ENCODE measurements around the gene HIBCH. TPM values are rescaled to one million over a fixed set of nuclear protein-coding genes. Genes with fewer than 3 reads are reported as not detected.

The HIBCH gene
- polyA plus RNA-seq, 1 donor (not counting 4 experiments of a cell fraction or from before 2014, with no cell fraction given), result 19.4 TPM

DNA sequence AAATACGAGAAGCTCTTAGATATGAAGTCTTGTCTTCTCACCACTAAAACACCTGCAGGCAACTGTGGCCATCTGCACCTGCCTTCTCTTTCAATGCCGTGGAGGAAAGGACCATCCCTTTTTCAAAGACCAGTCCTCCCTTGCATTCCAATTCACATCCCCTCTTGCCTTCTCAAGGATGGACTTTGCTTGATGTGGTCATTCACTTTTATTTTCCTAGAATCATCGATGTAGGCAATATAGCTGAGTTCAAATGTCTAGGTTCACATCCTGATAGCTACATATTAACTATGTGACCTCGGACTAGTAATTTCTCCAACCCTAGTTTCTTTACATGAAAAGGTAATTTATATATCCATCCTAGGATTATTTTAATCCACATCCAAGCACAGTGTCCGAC is 110.1 kb downstream of the HIBCH start:
- TF ChIP-seq, protein P1, sequence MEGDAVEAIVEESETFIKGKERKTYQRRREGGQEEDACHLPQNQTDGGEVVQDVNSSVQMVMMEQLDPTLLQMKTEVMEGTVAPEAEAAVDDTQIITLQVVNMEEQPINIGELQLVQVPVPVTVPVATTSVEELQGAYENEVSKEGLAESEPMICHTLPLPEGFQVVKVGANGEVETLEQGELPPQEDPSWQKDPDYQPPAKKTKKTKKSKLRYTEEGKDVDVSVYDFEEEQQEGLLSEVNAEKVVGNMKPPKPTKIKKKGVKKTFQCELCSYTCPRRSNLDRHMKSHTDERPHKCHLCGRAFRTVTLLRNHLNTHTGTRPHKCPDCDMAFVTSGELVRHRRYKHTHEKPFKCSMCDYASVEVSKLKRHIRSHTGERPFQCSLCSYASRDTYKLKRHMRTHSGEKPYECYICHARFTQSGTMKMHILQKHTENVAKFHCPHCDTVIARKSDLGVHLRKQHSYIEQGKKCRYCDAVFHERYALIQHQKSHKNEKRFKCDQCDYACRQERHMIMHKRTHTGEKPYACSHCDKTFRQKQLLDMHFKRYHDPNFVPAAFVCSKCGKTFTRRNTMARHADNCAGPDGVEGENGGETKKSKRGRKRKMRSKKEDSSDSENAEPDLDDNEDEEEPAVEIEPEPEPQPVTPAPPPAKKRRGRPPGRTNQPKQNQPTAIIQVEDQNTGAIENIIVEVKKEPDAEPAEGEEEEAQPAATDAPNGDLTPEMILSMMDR (optimal IDR thresholded peaks at IDR 0.05 in 1 of 3, IDR thresholded peaks at IDR 0.05 in 1 of 3, conservative IDR thresholded peaks at IDR 0.05 in 1 of 3; ENCODE audit: extremely low read depth in 1 of 3, insufficient read depth in 2 of 3, low read length in 3 of 3), result no peak
- no peak for TF ChIP-seq EZH2 (IDR thresholded peaks at IDR 0.05; ENCODE audit: low read length)
- Histone ChIP-seq H3K27ac (ENCODE audit: control insufficient read depth, insufficient read depth, low read length) (no peak overlapping the region), H3K4me2 (ENCODE audit: control insufficient read depth, extremely low read depth, insufficient read depth, low read depth, low read length) (no peak overlapping the region), H3K4me3 (ENCODE audit: control insufficient read depth in 2 of 3, extremely low read depth in 1 of 3, insufficient read depth in 2 of 3, low read depth in 1 of 3, low read length in 3 of 3) (no peak overlapping the region), H3K9me1 (ENCODE audit: control insufficient read depth, extremely low read depth, insufficient read depth, low read length) (no peaks in the 10 kb centered on the region), H2AFZ (ENCODE audit: control insufficient read depth, low read length) (no peak overlapping the region), H3K4me1 (ENCODE audit: control insufficient read depth, extremely low read depth, insufficient read depth, low read length) (no peaks in the 10 kb centered on the region), H3K79me2 (ENCODE audit: control insufficient read depth, insufficient read depth, low read length) (no peaks in the 10 kb centered on the region), H3K36me3 (ENCODE audit: control insufficient read depth in 2 of 2, extremely low read depth in 1 of 2, insufficient read depth in 2 of 2, low read length in 2 of 2) (peaks cover 0 to 6% of the 10 kb centered on the region in 2 experiments), H3K9ac (ENCODE audit: control insufficient read depth, extremely low read depth, insufficient read depth, low read length) (no peak overlapping the region), H4K20me1 (ENCODE audit: control insufficient read depth, extremely low read depth, insufficient read depth, low read length) (no peaks in the 10 kb centered on the region), H3K27me3 (ENCODE audit: control insufficient read depth, extremely low read depth, insufficient read depth, low read length) (no peaks in the 10 kb centered on the region), H3K9me3 (ENCODE audit: control insufficient read depth, low read depth, low read length) (no peaks in the 10 kb centered on the region)
- dilution Hi-C loops (cut with MboI; ENCODE audit: extremely low pct_ligation_motif_present, low sequenced_read_pairs), result no loop called here
- DNase-seq (ENCODE audit: low read depth, low spot score) (no peak), FAIRE-seq (no peak)

DNA sequence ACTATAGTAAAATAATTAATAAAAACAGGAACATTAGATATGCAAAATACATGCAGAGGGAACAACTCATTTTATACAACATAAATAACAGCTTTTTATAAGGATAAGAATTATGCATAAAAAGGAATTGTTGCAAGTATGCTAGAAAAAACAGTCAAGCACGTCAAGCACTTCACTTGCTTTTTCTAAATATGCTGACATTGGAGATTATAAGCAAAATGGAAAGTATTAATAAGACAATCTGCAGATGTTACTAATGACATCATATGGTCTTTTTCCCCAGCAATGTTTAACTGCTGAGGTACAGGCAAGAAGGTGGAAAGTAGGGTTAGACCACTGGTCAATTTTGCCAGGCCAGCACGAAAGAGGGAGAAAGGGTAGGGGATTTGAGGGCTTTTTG is 111.7 kb downstream of the HIBCH start:
- Histone ChIP-seq H3K27ac (ENCODE audit: control insufficient read depth, insufficient read depth, low read length) (no peak overlapping the region), H3K9me3 (ENCODE audit: control insufficient read depth, low read depth, low read length) (no peaks in the 10 kb centered on the region), H3K4me2 (ENCODE audit: control insufficient read depth, extremely low read depth, insufficient read depth, low read depth, low read length) (no peak overlapping the region), H3K9me1 (ENCODE audit: control insufficient read depth, extremely low read depth, insufficient read depth, low read length) (no peaks in the 10 kb centered on the region), H3K4me1 (ENCODE audit: control insufficient read depth, extremely low read depth, insufficient read depth, low read length) (no peaks in the 10 kb centered on the region), H3K9ac (ENCODE audit: control insufficient read depth, extremely low read depth, insufficient read depth, low read length) (no peak overlapping the region), H4K20me1 (ENCODE audit: control insufficient read depth, extremely low read depth, insufficient read depth, low read length) (no peaks in the 10 kb centered on the region), H3K27me3 (ENCODE audit: control insufficient read depth, extremely low read depth, insufficient read depth, low read length) (no peaks in the 10 kb centered on the region), H3K36me3 (ENCODE audit: control insufficient read depth in 2 of 2, extremely low read depth in 1 of 2, insufficient read depth in 2 of 2, low read length in 2 of 2) (peaks cover 1 to 6% of the 10 kb centered on the region in 2 experiments), H3K79me2 (ENCODE audit: control insufficient read depth, insufficient read depth, low read length) (no peaks in the 10 kb centered on the region), H2AFZ (ENCODE audit: control insufficient read depth, low read length) (no peak overlapping the region), H3K4me3 (ENCODE audit: control insufficient read depth in 2 of 3, extremely low read depth in 1 of 3, insufficient read depth in 2 of 3, low read depth in 1 of 3, low read length in 3 of 3) (no peak overlapping the region)
- FAIRE-seq, result no peak
- no peak for DNase-seq (ENCODE audit: low read depth, low spot score)
- dilution Hi-C loops (cut with MboI; ENCODE audit: extremely low pct_ligation_motif_present, low sequenced_read_pairs), result no loop called here
- TF ChIP-seq, protein P1 (optimal IDR thresholded peaks at IDR 0.05 in 1 of 3, IDR thresholded peaks at IDR 0.05 in 1 of 3, conservative IDR thresholded peaks at IDR 0.05 in 1 of 3; ENCODE audit: extremely low read depth in 1 of 3, insufficient read depth in 2 of 3, low read length in 3 of 3), result no peak
- no peak for TF ChIP-seq EZH2 (IDR thresholded peaks at IDR 0.05; ENCODE audit: low read length)
